ENCODE data around the gene C3orf33. TPM values are rescaled to one million over a fixed set of nuclear protein-coding genes. Genes with fewer than 3 reads are reported as not detected.
A peak's percentile ranks its signal among the peaks of the same experiment; 100 is the strongest.

The C3orf33 gene
- total and polyA plus RNA-seq, 2 of the 13 experiments (the other 11 are each of a cell fraction or from before 2014, with no cell fraction given), result 9.2 to 12.6 TPM

DNA sequence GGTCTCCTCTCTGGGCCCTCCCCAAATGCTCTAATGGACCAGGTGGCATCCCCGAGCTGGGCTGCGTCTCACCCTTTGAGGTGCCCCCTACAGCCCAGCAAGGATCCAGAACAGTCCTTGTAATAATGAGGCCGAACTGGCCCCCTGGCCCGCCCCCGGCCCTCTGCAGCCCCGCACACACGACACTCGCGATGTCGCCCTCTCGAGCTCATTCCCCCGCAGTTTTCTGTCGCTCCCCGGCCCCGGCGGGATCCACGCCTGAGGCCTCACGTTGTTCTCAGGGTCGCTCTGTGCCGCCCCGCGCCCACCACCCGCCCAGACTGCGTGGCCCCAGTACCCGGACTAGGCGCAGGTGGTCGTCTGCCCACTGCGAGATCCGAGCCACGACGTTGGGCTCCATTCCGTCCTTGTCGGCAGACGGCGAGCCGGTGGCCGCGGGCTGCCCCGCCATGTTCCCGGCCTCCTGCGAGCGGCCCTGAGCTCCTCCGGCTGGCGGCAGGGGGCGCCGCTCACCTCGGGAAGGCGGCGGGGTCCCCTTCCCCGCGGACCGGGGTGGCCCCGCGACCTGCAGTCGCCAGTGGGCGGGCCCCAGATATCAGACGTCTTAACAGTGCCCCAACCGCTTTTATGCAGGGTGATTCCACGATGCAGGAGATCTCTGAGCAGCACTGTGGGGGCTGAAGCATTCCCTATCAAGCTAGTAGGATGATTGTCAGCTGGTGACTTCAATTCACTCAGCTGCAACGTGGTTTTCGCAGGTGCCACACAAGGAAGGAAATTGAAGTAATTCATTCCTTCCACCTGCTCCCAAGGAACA is at the start of gene C3orf33 (continued):
- no peak for TF ChIP-seq ZNF3 (CRISPR knock-in tag; IDR thresholded peaks at IDR 0.05)
- TF ChIP-seq CBX2 (IDR thresholded peaks at IDR 0.05; ENCODE audit: low read depth, low read length), result no peak
- no peak for TF ChIP-seq CBX2 (CRISPR knock-in tag; IDR thresholded peaks at IDR 0.05; ENCODE audit: low read depth)
- peak; percentile 46; the same call in 1 of the 2 replicates for TF ChIP-seq RXRA (CRISPR knock-in tag; IDR thresholded peaks at IDR 0.05)
- TF ChIP-seq, protein P1, sequence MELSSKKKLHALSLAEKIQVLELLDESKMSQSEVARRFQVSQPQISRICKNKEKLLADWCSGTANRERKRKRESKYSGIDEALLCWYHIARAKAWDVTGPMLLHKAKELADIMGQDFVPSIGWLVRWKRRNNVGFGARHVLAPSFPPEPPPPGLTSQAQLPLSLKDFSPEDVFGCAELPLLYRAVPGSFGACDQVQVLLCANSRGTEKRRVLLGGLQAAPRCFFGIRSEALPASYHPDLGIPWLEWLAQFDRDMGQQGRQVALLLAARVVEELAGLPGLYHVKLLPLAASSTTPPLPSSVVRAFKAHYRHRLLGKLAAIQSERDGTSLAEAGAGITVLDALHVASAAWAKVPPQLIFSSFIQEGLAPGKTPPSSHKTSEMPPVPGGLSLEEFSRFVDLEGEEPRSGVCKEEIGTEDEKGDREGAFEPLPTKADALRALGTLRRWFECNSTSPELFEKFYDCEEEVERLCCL (CRISPR knock-in tag; IDR thresholded peaks at IDR 0.05; ENCODE audit: borderline replicate concordance), result no peak
- no peak for TF ChIP-seq ZMAT3 (CRISPR knock-in tag; conservative IDR thresholded peaks at IDR 0.05)
- TF ChIP-seq TBX2 (CRISPR knock-in tag; IDR thresholded peaks at IDR 0.05; ENCODE audit: borderline replicate concordance), result peak; percentile 67
- TF ChIP-seq FIP1L1 (IDR thresholded peaks at IDR 0.05; ENCODE audit: borderline replicate concordance, insufficient read depth, low read depth, low read length), result no peak
- peak; percentile 87 for TF ChIP-seq RBFOX2 (IDR thresholded peaks at IDR 0.05; ENCODE audit: low read depth, low read length)
- peak; percentile 29; the same call in 1 of the 2 replicates for TF ChIP-seq ZNF275 (CRISPR knock-in tag; IDR thresholded peaks at IDR 0.05; ENCODE audit: borderline replicate concordance)
- TF ChIP-seq ZMYM3 (CRISPR knock-in tag; IDR thresholded peaks at IDR 0.05), result 0 out of 2 replicates have a peak, but pooled peaks have one; percentile 17
- TF ChIP-seq, protein P2, sequence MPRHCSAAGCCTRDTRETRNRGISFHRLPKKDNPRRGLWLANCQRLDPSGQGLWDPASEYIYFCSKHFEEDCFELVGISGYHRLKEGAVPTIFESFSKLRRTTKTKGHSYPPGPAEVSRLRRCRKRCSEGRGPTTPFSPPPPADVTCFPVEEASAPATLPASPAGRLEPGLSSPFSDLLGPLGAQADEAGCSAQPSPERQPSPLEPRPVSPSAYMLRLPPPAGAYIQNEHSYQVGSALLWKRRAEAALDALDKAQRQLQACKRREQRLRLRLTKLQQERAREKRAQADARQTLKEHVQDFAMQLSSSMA (CRISPR knock-in tag; IDR thresholded peaks at IDR 0.05), result 0 out of 2 replicates have a peak, but pooled peaks have one; percentile 8
- TF ChIP-seq SMAD9 (CRISPR knock-in tag; IDR thresholded peaks at IDR 0.05), result no peak
- no peak for TF ChIP-seq NR1H2 (CRISPR knock-in tag; IDR thresholded peaks at IDR 0.05; ENCODE audit: borderline replicate concordance, low read depth)
- TF ChIP-seq ZBTB21 (CRISPR knock-in tag; IDR thresholded peaks at IDR 0.05), result no peak
- TF ChIP-seq GABPB1 (CRISPR knock-in tag; IDR thresholded peaks at IDR 0.05), result peak; percentile 73; the same call in 1 of the 2 replicates
- no peak for TF ChIP-seq SOX6 (IDR thresholded peaks at IDR 0.05)
- TF ChIP-seq SOX6 (CRISPR knock-in tag; IDR thresholded peaks at IDR 0.05), result no peak
- no peak for TF ChIP-seq MAFK (conservative IDR thresholded peaks at IDR 0.05 in 1 of 2, IDR thresholded peaks at IDR 0.05 in 1 of 2; ENCODE audit: low read length in 2 of 2)
- TF ChIP-seq, protein P3, sequence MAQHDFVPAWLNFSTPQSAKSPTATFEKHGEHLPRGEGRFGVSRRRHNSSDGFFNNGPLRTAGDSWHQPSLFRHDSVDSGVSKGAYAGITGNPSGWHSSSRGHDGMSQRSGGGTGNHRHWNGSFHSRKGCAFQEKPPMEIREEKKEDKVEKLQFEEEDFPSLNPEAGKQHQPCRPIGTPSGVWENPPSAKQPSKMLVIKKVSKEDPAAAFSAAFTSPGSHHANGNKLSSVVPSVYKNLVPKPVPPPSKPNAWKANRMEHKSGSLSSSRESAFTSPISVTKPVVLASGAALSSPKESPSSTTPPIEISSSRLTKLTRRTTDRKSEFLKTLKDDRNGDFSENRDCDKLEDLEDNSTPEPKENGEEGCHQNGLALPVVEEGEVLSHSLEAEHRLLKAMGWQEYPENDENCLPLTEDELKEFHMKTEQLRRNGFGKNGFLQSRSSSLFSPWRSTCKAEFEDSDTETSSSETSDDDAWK (CRISPR knock-in tag; IDR thresholded peaks at IDR 0.05), result no peak
- TF ChIP-seq ZNF34 (CRISPR knock-in tag; IDR thresholded peaks at IDR 0.05; ENCODE audit: borderline replicate concordance), result no peak
- no peak for TF ChIP-seq ZNF564 (CRISPR knock-in tag; IDR thresholded peaks at IDR 0.05)
- no peak for TF ChIP-seq ZSCAN12 (CRISPR knock-in tag; IDR thresholded peaks at IDR 0.05)
- no peak for TF ChIP-seq DR1 (CRISPR knock-in tag; IDR thresholded peaks at IDR 0.05)
- TF ChIP-seq TRIM22 (IDR thresholded peaks at IDR 0.05), result no peak

Measured in HepG2 (cell line).